IMR-90 (cell line): ENCODE results near the gene MAB21L3.

Experiments
- BHLHE40 ChIP-seq: fragments of 150-350 bp; IDR thresholded peaks from 2 replicates; pipeline ENCODE4 v1.6.1; 2016; ENCODE audit warnings: mild to moderate bottlenecking, low read depth, low read length
- CHD1 ChIP-seq: IDR thresholded peaks from 2 replicates; pipeline ENCODE4 v1.6.1; 2012; ENCODE audit warnings: low read depth, low read length, improper control_type of control experiment
- CTCF ChIP-seq: conservative IDR thresholded peaks from 2 replicates; pipeline ENCODE4 v1.5.1; 2012; ENCODE audit warnings: mild to moderate bottlenecking, low read depth, low read length, improper control_type of control experiment
- ELK1 ChIP-seq: fragments of 150-350 bp; IDR thresholded peaks from 2 replicates; pipeline ENCODE4 v1.6.1; 2016; ENCODE audit warnings: low read depth, mild to moderate bottlenecking, low read length, moderate library complexity, borderline replicate concordance
- FOS ChIP-seq: fragments of 150-350 bp; IDR thresholded peaks from 2 replicates; pipeline ENCODE4 v1.6.1; 2016; ENCODE audit warnings: low read depth, low read length
- POLR2A ChIP-seq: IDR thresholded peaks from 2 replicates; pipeline ENCODE4 v1.6.1; 2012; ENCODE audit warnings: mild to moderate bottlenecking, low read depth, low read length
- RAD21 ChIP-seq: IDR thresholded peaks from 2 replicates; pipeline ENCODE4 v1.6.1; 2012; ENCODE audit warnings: low read length, improper control_type of control experiment
- RCOR1 ChIP-seq: IDR thresholded peaks from 2 replicates; pipeline ENCODE4 v1.6.1; 2012; ENCODE audit warnings: mild to moderate bottlenecking, low read length, improper control_type of control experiment; ENCODE audit not compliant: insufficient replicate concordance
- SMC3 ChIP-seq: fragments of 150-350 bp; IDR thresholded peaks from 2 replicates; pipeline ENCODE4 v1.6.1; 2016; ENCODE audit warnings: low read depth, mild to moderate bottlenecking, antibody characterized with exemption, low read length, moderate library complexity
- USF2 ChIP-seq: fragments of 150-350 bp; IDR thresholded peaks from 2 replicates; pipeline ENCODE4 v1.6.1; 2017; ENCODE audit warnings: mild to moderate bottlenecking, antibody characterized with exemption, low read length, low read depth

GRCh38 chr1:116064616-116065015 lies 46.6 kb upstream of the MAB21L3 start:
- TF ChIP-seq CTCF (no peak), RAD21 (no peak), USF2 (no peak), CHD1 (no peak), FOS (no peak), RCOR1 (no peak), BHLHE40 (no peak), SMC3 (no peak), POLR2A (no peak), ELK1 (no peak)
